SKM-1 (cell line): ENCODE results near the gene EFNA5.
"Not testable (repeated sequence)": the region's sequence is repeated elsewhere in the genome, so short reads cannot be mapped to it uniquely, and the experiment has no call there.

Experiments used
- DNase-seq: peaks from one replicate; lab custom pipeline; 2025; ENCODE audit not compliant: unreplicated experiment; lab: John Stamatoyannopoulos, UW

The EFNA5 gene

DNA sequence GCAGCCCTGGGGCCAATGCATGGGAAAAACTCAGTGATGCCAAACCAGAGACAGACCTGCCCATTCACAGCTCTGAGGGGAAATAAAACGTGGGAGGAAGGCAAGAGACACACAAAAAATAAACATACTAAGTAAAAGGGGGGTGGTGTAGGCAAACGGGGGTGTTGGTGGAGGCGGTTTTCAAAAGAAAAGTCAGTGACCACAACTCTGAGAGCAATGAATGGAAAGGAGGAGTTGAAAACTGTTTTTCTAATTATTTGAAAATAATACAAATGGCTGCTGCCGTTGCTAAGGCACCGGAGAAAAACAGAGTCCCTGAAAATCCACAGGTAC, 293.5 kb downstream of the EFNA5 start:
- DNase-seq = no peak

DNA sequence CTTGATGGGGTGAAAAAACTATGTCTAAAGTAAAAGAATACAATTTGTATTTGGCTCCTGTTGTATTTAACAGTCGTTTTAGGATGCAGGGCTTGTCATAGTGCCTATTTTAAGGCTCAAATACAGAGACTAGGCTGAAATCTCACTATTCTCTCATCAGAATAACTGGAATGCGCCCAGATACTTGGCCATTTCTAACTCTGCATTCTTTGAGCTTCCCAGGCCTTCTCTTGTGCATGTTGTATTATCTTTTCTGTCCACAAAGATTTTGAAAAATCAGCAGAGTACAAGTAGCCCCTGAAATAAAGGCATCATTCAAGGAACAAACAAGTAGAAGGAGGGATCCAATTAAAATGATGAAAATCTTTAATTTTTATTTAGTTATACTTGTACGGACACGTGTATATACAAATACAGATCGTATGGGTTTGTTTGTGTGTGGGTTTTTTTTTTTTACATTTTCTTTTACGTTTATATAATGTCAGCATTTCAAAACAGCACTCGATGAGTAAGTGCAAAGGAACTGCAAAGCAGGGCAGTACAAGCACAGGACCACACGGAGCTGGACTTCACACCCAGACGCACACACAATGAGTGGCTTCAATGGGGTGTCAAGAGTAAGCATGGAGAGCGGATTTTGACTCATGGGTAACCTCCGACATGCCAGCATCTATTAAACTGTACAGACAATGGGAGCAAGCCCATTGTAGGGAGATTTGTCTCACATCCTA, 294.0 kb downstream of the EFNA5 start:
- DNase-seq = no peak

DNA sequence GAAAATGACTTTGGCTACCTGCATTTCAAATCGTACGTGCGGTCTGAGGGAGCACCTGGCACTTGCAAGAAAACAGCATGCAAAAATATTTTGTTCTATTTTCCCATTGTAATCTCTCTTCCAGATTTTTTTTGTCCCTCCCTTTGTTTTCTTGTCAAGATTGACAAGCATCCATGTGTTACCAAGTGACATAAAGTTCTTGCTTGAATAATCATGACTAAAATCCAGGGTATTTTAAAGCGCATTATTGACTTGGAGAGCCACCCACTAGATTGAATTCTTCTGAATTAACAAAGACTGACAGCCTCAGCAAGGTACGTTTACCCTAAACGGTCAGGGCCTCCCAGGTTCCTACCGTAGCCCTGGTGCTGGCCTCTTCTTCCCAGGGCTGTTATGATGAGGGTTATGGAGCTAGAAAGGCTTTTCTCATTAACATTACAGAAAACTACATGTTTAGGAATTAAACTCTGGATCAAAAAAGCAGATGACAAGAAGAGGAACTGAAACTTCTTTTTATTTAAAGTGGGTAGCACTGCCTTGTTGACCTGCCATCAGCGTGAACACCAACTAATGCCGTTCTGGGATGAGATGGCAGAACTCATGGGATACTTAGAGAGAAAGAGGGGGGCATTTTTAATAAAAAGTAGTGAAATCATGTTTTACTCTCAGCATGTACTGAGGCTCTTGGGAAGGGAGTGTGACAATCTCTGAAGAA, 297.0 kb downstream of the EFNA5 start:
- no peak for DNase-seq

DNA sequence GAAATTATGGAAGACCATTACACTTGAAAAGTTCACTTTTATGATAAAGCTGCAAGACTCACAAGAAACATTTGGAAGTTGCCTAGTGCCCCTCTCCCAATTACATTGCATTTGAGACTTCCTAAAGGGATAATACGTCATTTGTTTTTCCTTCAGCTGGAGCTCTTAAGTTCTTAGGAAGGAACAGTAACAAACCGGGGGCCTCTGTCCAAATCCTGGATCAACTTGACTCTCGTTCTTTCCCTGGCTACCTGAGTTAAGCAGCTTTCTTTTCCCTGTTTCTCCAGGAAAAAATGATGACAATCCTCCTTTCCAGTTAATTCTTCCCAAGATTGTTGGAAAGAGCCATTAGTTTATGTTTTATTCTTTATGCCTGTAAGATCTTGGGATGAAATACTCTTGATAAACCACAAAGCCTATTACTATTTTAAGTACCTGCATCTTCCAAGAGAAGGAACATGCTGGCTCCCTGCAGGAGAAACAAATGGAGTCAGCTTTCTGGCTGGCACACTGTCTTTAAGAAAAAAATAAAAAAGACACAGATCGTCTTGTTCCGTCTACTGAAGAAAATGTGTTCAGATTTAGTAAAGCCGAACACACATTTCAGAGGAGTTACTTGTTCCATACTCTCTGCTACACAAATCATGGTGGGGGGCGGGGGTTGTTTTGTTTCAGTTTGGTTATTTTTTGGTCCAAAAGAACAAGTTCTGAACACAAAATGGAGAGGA, 297.9 kb downstream of the EFNA5 start:
- no peak for DNase-seq

DNA sequence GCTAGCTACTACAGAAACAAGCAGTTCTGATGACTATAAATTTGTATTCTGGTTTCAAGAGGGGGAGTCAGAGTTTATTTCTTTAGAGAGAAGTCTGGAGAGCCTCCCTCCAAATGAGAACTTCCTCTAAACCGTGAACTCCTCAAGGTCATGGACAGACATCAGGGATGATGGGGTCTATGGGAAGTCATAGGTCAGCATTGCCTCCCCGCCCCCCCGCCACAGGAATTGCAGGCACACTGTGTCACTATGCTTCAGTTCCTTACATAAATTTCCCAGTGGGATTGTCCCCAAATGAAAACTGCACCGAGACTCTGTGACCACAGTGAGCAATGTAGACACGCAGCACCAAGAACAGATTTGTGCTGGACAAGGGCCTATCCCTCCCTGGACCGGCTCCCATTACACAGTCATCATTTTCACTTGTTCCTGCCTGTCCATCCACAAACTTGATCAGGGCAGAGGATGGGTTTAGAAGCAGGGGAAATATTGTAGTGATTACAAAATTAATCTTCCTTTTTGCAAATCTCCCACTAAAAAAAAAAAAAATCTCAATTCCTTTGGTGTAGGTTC, 300.3 kb downstream of the EFNA5 start:
- DNase-seq = no peak

DNA sequence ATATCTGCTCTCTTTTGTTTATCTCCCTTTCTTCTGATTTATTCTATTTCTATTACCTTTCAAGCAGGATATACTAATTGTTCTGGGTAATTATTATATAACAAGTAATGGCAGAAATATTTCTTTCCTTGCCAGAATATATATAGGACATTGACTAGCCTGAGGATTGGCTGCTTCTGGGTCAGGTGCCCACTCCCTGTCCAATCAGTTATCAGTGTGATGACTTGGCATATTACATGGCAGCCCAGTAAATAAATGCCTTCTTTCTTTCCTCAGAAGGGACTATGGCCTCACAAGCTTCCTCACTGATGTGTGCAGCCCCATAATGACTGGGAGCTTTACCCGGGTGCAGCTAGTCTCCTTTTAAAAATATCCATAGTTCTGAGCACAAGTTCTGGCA, 301.1 kb downstream of the EFNA5 start:
- no peak for DNase-seq

DNA sequence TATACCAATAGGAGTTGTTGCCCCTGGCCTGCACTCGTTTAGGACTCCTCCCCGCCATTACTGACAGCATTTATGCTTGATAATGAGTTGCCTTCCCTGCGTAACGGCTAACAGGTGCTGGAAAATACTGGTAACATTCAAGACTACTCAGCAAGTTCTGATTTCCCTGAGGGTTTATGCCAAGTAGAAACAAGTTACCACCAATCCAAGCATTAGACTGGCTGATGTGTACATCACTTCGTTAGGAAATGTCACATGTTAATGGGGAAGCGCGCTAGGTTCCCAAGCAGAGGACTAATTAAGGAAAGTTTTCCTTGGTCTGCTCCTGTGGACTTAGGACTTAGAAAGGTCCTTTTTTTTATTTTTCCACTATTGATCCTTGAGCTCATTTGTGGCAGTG, 302.1 kb downstream of the EFNA5 start:
- DNase-seq = no peak

DNA sequence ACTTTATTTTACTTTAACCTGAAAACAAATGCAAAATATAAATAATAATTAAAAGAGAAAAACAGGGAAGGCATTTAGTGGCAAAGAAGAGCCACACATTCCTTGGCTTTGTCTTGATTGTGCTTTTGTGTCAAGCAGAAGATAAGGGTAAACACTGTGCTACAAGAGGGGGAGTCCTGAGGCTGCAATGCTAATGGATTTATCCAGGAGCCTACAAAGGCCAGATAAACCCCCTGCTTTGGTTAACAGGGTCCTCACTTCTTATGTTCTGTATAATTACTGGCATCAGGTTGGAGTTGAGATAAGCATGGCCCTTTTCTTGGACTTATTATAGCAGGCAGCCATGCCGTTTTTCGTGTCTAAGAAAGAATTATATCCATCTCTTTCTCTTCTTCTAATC, 302.8 kb downstream of the EFNA5 start:
- DNase-seq = no peak

DNA sequence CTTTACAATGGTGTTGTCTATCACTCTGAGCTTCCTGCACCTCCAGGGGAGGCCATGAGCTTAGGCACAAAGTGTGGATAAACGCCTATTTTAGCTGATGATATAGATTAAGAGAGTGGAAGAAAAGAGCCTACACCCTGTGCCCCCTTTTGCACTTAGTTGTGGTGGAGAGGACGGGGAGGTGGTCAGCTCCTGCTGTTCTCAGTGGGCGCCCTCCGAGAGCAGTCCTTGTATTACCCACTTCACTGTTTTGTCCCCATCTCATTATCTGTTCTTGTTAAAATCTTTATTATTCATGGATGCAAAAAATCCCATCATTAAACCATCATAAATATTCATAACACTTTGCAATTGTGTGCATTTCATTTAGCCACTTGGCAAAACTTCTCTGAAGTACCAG, 303.3 kb downstream of the EFNA5 start:
- DNase-seq = no peak

DNA sequence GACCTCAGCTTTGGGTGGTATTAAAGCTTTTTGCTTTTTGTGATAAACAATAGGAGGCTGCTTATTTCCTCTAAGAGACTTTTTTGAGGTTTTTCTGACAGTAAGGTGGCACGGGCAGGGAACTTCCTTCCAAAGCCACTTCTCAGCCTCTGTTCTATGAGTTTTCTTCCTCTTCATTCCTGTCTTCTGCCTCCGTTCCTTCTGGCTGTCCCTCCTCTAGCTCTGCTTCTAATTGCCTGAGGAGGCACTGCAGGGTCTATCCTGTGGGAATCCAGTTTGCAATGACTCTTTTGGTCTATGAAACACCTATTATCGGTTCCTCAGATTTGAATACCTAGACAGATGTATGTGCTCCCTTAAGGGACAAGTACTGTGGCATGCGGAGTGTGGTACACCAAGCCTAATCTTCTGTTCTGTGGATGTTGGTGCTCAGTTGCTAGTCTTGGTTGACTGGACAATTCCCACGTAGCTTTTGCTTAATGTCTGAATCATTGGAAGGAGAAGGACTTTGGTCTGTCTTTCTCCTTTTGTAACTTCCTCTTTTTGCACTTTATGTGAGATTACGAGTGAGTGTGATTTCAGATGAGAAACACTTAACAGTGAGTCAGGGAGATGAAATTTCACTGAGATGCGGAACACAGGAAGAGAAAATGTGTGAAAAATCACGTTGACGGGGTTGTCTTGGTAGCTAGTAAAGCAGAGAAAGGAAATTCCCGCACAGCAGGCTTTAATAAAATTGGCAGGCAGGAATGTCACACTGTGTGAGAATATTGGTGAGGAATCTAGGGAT, 305.2 kb downstream of the EFNA5 start:
- DNase-seq = peak; percentile 85

DNA sequence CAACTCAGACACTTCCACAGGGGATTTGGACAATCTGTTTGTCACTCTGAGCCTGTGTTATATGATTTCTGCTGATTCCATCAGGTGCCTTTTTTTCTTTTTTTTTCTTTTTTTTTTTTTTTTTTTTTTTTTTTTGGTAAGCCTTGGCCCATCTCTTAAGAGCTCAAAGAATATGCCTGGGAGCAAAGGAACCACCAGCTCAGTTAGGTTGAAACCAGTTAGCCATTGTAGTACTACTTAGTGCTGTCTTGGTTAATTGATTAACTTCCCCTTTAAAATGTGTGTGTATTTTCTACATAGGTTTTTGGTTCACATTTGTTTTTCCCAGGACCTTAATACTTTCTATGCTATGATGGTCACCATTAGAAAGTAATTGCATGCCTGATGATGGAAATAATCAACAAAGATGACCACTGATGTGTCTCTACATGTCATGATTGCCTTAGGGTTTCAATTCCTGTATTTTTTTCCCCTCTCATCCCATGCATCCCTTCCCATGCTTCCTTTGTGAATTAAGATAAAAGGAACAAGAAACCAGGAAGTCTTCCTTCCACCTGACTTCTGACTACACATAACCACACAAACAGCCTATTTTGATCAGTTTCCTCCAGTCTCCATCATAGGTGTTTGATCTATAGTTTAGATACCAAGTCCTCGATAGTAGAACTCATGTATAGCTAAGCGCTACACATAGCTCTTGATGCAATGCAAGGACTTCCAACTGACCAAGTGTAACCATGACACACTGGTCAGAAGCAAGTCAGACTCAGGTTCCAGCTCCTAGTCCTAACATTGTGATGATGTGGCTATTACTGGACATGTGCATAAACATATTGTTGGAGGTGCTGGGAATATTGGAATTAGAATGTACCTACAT, 306.1 kb downstream of the EFNA5 start:
- no peak for DNase-seq

DNA sequence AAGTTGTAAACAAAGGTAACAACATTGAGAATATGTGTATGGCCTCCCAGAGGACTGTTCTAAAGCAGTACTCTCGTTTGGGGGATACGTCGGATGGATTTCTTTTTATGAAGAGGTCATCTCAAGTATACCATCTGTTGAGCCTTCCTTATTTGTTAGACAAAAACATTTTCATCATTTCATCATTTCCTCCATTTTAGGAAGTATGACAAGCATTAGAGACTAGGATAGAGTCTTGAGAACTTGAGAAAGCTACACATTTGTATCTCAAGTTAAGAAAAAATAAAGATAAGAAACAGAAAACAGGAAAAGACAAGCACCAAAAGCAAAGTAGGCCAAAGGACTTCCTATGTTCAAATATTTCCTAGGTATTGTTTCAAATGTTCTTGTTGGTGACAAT, 307.0 kb downstream of the EFNA5 start:
- DNase-seq = no peak

DNA sequence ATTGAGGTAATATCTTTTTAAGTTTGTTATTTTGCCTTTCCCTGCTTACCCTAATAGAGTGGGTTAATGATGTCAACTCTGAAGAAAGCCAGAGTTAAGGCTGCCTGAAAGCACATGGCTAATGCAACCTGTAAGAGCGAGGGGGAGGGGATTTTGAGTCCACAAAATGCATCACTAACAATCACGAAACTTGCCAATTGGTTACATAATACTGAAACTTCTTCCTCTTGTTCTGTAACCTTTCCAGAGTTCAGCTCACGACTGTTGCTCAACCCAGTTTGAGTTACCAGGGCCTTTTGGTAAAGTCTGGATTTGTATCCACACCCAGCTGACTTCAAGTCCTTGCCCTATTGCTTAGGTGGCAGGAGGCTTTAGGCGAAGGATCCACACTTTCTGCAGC, 308.8 kb downstream of the EFNA5 start:
- DNase-seq = peak; percentile 94

DNA sequence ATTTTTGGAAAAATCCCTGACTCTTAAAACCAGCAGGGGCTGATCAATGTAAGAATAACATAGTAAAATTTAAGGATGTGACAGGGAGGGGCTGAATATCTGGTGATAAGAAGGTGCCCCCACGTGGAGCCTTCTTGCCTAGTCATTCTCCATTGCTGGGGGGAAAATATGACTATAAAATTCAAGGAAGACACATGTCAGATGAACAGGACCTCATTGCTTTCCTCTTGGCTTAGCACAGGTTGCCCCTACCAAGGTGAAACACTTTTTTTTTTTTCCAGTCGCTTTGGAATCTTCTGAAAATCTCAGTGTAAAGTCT, 310.9 kb downstream of the EFNA5 start:
- DNase-seq = no peak

DNA sequence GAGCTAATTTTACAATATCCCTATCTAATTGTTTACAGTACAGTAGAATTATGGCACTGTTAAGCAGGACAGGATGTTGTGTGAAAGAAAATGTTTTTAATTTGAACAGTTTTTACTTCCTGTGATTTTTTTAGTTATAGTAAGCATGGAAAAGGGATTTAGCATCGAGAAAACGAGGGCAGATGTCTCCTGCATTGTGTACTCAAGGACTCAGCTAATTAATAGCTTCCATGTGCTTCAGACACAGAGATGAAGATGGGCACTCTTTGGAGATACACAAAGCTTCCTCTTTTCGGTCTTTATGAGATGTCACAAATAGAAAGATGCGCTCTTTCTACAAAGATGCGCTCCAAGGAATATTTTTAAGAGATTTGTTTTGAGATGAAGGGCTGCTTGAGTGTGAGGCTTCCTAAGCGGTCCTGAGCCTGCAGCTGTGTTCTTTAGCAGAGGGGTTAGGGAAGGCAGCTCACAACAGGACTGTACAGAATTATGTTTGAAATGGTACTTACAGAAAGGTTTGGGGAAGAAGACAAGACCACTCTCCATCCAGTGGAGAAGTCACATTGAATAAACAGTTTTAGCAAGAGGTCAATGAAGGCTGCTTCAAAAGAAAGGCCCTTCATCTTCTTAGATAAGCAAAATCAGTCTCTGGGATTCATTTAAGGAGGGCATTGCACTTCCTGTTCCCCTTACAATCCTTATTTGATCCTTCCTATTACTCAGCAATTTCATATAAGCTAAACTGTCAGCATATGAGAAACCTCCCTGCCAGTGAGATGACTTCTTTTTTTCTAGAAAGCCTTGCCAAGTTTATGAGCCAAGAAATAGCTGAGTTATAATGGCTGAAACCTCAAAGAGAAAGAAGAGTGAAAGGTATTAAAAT, 311.5 kb downstream of the EFNA5 start:
- DNase-seq = no peak

DNA sequence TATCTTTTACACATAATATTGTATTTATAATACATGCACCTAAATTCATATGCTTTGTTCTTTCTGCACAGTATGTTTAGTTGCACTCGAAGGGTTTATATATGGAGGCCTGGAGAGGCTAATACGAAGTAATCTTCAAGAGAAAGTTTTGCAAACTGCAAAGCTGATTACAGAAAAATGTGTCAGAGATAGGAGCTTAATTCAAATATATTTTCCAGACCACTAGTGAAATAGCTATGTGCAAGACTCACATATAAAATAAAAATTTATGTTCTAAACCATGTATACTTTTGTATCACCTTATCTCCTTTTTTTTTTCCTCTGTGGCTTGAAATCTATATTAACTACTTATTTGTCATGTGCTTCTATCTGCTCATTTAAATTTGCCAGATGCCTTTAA, 313.8 kb downstream of the EFNA5 start:
- no peak for DNase-seq

DNA sequence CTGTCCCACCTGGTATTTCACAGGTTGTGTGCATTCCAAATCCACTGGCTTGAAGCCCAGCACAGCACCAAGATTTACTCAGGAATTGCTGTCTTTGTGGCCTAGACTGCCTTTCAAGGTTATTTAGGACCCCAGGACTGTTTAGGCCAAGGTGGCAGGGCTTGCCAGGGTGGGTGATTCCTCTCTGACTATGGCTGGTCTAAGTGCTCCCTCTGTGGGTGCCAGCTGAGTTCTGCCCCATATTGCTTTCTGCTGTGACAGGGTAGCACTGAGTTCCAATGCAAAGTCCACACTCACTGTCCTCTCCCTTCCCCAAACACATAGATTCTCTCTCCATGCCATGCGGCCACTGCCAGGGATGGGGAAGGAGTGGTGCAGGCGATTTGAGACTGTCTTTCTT, 318.2 kb downstream of the EFNA5 start:
- no peak for DNase-seq

DNA sequence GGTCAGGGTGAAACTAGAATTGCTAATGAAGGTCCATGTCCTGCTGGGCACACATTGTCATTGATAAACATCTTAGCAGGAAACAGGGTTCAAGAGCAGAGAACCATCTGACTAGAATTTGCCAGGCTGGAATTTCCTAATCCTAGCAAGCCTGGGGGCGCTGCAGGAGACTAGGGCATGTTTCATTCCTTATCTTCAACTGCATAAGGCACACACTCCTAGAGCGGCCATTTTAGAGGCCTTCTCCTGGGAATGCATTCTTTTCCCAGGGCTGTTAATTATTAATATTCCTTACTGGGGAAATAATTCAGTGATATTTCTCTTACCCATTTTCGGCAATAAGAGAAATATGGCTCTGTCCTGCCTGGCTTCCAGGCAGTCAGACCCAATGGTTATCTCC, 324.2 kb downstream of the EFNA5 start:
- DNase-seq = not testable (repeated sequence)

DNA sequence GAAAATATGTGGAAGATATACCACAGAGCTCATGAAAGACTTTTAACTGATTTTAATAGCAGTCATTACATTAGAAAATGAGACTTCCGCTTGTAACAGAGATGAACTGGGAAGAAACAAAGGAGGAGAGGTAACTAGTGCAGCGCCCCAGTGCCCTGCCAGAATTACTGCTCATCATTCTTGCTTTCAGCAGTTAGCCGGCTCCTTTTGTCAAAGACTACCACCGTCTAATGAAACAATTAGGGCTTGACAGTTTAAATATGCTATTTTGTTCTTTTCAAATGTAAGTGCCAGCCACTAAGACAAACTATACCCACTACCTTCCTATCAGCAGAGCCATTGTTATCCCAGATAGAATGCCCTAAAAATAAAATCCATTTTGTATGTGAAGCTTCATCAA, 328.4 kb downstream of the EFNA5 start:
- DNase-seq = no peak
